GM19463 (cell line): Measurements from ENCODE around the gene PRELID1.
"Not testable (repeated sequence)": the region's sequence is repeated elsewhere in the genome, so short reads cannot be mapped to it uniquely, and the experiment has no call there.

Source experiments
- ATAC-seq: cut with Tn5 transposase; IDR thresholded peaks from one replicate; pipeline ENCODE4 v1.9.1; 2021; ENCODE audit warnings: mild to moderate bottlenecking, moderate library complexity; ENCODE audit not compliant: unreplicated experiment

Gene PRELID1

GRCh38 chr5:177334781-177335700 is 31.4 kb downstream of the PRELID1 start:
- ATAC-seq: no peak

GRCh38 chr5:177335701-177336065 is 32.1 kb downstream of the PRELID1 start:
- ATAC-seq: no peak

- ATAC-seq: no peak
Observed at GRCh38 chr5:177336112-177336511, 32.5 kb downstream of the PRELID1 start.

- no peak for ATAC-seq
Observed at GRCh38 chr5:177336603-177337494, 33.2 kb downstream of the PRELID1 start.

GRCh38 chr5:177338251-177339106 is 34.9 kb downstream of the PRELID1 start:
- ATAC-seq: no peak

GRCh38 chr5:177339107-177339638 is 35.6 kb downstream of the PRELID1 start:
- no peak for ATAC-seq

GRCh38 chr5:177343000-177343399 is 39.4 kb downstream of the PRELID1 start:
- not testable (repeated sequence) for ATAC-seq

- no peak for ATAC-seq
Observed at GRCh38 chr5:177343777-177344176, 40.2 kb downstream of the PRELID1 start.

- no peak for ATAC-seq
Observed at GRCh38 chr5:177344891-177345290, 41.3 kb downstream of the PRELID1 start.

- ATAC-seq: no peak
Observed at GRCh38 chr5:177346820-177347219, 43.2 kb downstream of the PRELID1 start.

- ATAC-seq: no peak
Observed at GRCh38 chr5:177347699-177348098, 44.1 kb downstream of the PRELID1 start.

- no peak for ATAC-seq
Observed at GRCh38 chr5:177349362-177349647, 45.7 kb downstream of the PRELID1 start.

GRCh38 chr5:177349762-177350161 is 46.2 kb downstream of the PRELID1 start:
- ATAC-seq: no peak

GRCh38 chr5:177350776-177351391 is 47.3 kb downstream of the PRELID1 start:
- no peak for ATAC-seq

- peak; percentile 96 for ATAC-seq
Observed at GRCh38 chr5:177351392-177352329, 48.1 kb downstream of the PRELID1 start, which contains the start of gene LMAN2. TSS of gene LMAN2 (minus strand) at chr5:177351668. CDS start at chr5:177351647, 21 bp downstream.

GRCh38 chr5:177353093-177353492 is 49.5 kb downstream of the PRELID1 start:
- no peak for ATAC-seq

- no peak for ATAC-seq
Observed at GRCh38 chr5:177354256-177354655, 50.7 kb downstream of the PRELID1 start.

- no peak for ATAC-seq
Observed at GRCh38 chr5:177354711-177355110, 51.1 kb downstream of the PRELID1 start.
